RWPE2 (cell line): ENCODE results near the gene LRP1.

Source experiments
- ATAC-seq: fragments of 200-7000 bp; cut with Tn5 transposase; 3 replicates; pipeline ENCODE4 v1.9.1; 2021; ENCODE audit warnings: low read depth
- DNase-seq: peaks from one replicate; pipeline ENCODE4 v3.0.0-alpha.2; 2020; ENCODE audit warnings: low spot score
- H3K27ac ChIP-seq: fragments of 450-650 bp; 2 replicates; pipeline ENCODE4 v1.5.1; 2017; ENCODE audit warnings: mild to moderate bottlenecking; ENCODE audit not compliant: poor library complexity, severe bottlenecking
- H3K27me3 ChIP-seq: fragments of 250-450 bp; sonication (Bioruptor Pico); 2 replicates; pipeline ENCODE4 v1.5.1; 2021; ENCODE audit warnings: mild to moderate bottlenecking, moderate library complexity; ENCODE audit not compliant: insufficient read depth, poor library complexity, severe bottlenecking
- H3K36me3 ChIP-seq: fragments of 250-450 bp; sonication (Bioruptor Pico); 2 replicates; pipeline ENCODE4 v1.5.1; 2020; ENCODE audit warnings: low read depth, mild to moderate bottlenecking, moderate library complexity
- H3K4me1 ChIP-seq: fragments of 250-450 bp; sonication (Bioruptor Pico); 2 replicates; pipeline ENCODE4 v1.5.1; 2021; ENCODE audit warnings: mild to moderate bottlenecking, moderate library complexity; ENCODE audit not compliant: insufficient read depth, poor library complexity, severe bottlenecking
- H3K4me3 ChIP-seq: fragments of 250-450 bp; sonication (Bioruptor Pico); 2 replicates; pipeline ENCODE4 v1.5.1; 2021; ENCODE audit warnings: mild to moderate bottlenecking, moderate library complexity; ENCODE audit not compliant: severe bottlenecking
- H3K9me3 ChIP-seq: fragments of 250-450 bp; sonication (Bioruptor Pico); 2 replicates; pipeline ENCODE4 v1.5.1; 2021; ENCODE audit warnings: mild to moderate bottlenecking, moderate library complexity; ENCODE audit not compliant: severe bottlenecking
- CTCF ChIP-seq: fragments of 450-650 bp; IDR thresholded peaks from one replicate; pipeline ENCODE4 v1.5.1; 2017; ENCODE audit warnings: mild to moderate bottlenecking, moderate library complexity; ENCODE audit not compliant: poor library complexity, severe bottlenecking

Gene LRP1

DNA sequence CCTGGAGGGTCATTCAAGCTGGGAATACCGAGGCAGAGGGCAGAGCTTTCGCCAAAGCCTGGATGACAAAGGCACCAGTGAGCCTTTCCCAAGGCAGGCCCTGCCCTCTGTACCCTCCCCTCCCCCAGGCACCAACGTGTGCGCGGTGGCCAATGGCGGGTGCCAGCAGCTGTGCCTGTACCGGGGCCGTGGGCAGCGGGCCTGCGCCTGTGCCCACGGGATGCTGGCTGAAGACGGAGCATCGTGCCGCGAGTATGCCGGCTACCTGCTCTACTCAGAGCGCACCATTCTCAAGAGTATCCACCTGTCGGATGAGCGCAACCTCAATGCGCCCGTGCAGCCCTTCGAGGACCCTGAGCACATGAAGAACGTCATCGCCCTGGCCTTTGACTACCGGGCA lies 57.1 kb downstream of the LRP1 start:
- no peak for ATAC-seq
- Histone ChIP-seq H3K4me1 (no peaks in the 10 kb centered on the region), H3K9me3 (no peaks in the 10 kb centered on the region), H3K27ac (no peak overlapping the region), H3K36me3 (peaks cover 8% of the 10 kb centered on the region), H3K4me3 (no peak overlapping the region), H3K27me3 (no peaks in the 10 kb centered on the region)
- no peak for TF ChIP-seq CTCF
- DNase-seq: no peak

DNA sequence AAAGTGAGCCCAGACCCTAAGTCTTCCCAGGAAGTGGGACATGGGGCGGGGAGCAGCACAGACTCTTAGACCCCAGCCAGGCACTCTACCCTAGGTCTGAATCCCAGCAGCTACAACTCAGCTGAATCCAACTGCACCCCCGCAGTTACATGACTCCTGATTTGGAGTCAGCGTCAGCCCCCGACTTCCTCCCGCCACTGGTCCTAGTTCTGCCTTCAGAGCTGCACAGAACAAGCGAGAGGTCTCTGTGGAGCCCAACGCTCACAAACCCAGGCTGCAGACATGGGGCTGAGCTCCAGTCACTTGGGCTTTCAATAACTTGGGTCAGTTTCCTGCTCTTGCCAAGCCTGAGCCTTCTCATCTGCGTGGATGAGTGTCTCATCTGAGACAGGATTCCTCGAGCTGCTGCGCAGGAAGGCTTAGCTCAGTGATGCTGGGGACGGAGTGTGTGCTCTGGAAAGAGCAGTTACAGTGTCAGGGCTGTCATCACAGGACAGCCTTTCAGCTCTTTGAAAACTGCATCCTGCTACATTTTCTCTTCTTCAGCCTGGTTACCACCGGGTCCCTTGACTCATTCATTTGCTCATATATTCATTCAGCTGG lies 57.7 kb downstream of the LRP1 start:
- H3K36me3 ChIP-seq: peaks cover 8% of the 10 kb centered on the region
- no peak for DNase-seq

DNA sequence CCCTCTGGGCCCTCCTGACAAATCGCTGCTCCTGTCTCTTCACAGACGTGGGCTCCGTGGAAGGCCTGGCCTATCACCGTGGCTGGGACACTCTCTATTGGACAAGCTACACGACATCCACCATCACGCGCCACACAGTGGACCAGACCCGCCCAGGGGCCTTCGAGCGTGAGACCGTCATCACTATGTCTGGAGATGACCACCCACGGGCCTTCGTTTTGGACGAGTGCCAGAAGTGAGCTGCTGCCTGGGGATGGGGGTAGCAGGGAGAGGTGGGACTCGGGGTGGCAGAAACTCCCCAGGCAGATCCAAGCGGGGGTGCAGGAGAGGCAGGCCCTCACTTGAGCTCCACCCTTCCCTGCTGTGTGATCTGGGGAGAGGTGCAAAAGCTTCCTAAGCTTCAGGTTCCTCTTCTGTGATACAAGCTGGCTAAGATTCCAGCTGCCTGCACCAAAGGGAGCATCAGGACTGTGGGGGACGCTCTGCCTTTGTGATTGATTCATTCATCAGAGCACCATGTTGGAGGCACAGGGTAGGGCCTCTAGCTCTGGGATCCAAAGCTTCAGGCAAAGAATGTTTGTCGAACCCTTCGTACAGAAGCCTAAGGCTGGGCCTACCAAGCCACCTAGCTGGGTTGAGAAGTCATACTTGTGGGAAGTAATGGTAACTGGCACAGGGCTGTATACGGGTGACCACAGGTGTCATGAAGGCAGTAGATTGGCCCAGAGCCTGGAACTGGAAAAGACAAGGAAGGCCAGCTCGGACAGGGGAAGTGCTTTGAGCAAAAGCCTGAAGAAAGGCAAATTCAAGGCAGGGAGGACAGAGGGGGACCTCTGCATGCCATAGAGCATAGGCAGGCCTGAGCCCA lies 59.2 kb downstream of the LRP1 start:
- H3K27ac ChIP-seq: no peak overlapping the region
- no peaks in the 10 kb centered on the region for H3K9me3 ChIP-seq
- no peak overlapping the region for H3K4me3 ChIP-seq
- peaks cover 12% of the 10 kb centered on the region for H3K36me3 ChIP-seq
- ATAC-seq: no peak
- no peak for TF ChIP-seq CTCF
- DNase-seq: no peak
- no peaks in the 10 kb centered on the region for H3K4me1 ChIP-seq
- no peaks in the 10 kb centered on the region for H3K27me3 ChIP-seq

More for the DNA sequence above, 57.7 kb downstream of the LRP1 start:
- Histone ChIP-seq H3K27ac (no peak overlapping the region), H3K4me1 (no peaks in the 10 kb centered on the region), H3K27me3 (no peaks in the 10 kb centered on the region), H3K9me3 (no peaks in the 10 kb centered on the region), H3K4me3 (no peak overlapping the region)
- no peak for TF ChIP-seq CTCF
- ATAC-seq: no peak

GRCh38 chr12:57188090-57188425 lies 59.8 kb downstream of the LRP1 start:
- no peak for TF ChIP-seq CTCF
- ATAC-seq: no peak
- peaks cover 12% of the 10 kb centered on the region for H3K36me3 ChIP-seq

DNA sequence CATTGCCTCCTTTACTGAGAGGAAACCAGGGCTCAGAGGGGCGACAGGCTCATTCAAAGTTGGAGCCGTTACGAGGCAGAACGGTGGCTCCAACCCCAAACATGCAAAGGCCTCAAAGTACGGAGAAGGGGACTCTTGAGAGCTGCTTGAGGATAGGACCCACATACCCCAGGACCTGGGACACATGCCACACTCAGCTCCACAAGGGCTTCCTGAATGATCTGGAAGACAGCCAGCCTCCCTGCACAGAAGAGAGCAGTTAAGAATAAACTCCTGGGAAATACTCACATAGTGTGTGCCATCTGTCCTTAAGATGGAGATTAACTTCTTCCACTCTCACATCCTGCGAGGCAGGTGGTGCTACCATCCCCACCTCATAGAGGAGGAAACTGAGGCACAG lies 61.8 kb downstream of the LRP1 start:
- TF ChIP-seq CTCF: no peak
- H3K4me3 ChIP-seq: no peak overlapping the region
- no peaks in the 10 kb centered on the region for H3K27me3 ChIP-seq
- peaks cover 12% of the 10 kb centered on the region for H3K36me3 ChIP-seq
- H3K4me1 ChIP-seq: no peaks in the 10 kb centered on the region
- DNase-seq: no peak
- ATAC-seq: 0 out of 3 replicates have a peak, but pooled peaks have one; percentile 8
- H3K27ac ChIP-seq: no peak overlapping the region
- H3K9me3 ChIP-seq: no peaks in the 10 kb centered on the region

More at GRCh38 chr12:57188090-57188425, 59.8 kb downstream of the LRP1 start:
- Histone ChIP-seq H3K9me3 (no peaks in the 10 kb centered on the region), H3K4me1 (no peaks in the 10 kb centered on the region), H3K4me3 (no peak overlapping the region), H3K27ac (no peak overlapping the region), H3K27me3 (no peaks in the 10 kb centered on the region)
- DNase-seq: no peak
